ENCODE data around the gene IL5.
"Not testable (repeated sequence)": the region's sequence is repeated elsewhere in the genome, so short reads cannot be mapped to it uniquely, and the experiment has no call there.

Gene IL5

GRCh38 chr5:132525299-132525724, 18.0 kb downstream of the IL5 start:
- CTCF ChIA-PET: interaction anchor here (1.1 to 1.3 kb wide), 2 partner anchors 23 to 98 kb away, joined by 3 to 7 read pairs; no protein-coding TSS in a partner anchor

DNA sequence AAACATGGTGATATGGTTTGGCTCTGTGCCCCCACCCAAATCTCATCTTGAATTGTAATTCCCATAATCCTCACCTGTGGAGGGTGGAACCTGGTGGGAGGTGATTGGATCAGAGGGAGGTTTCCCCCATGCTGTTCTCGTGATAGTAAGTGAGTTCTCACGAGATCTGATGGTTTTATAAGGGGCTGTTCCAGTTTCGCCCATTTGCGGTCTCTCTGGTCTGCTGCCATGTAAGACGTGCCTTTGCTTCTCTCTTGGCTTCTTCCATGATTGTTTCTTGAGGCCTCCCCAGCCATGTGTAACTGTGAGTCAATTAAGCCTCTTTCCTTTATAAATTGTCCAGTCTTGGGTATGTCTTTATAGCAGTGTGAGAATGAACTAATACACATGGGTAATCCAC, 18.4 kb downstream of the IL5 start:
- POLR2A ChIA-PET (ENCODE audit: low non-redundant PET); H3K27ac ChIP-seq; CTCF ChIA-PET; DNase-seq (ENCODE audit: low spot score): not testable (repeated sequence)

More at GRCh38 chr5:132525299-132525724, 18.0 kb downstream of the IL5 start:
- TF ChIP-seq CTCF (conservative IDR thresholded peaks at IDR 0.05; ENCODE audit: low read depth): no peak
- no peak for DNase-seq (ENCODE audit: low spot score)
- POLR2A ChIA-PET (ENCODE audit: low non-redundant PET): no interaction called here
- H3K27ac ChIP-seq: no peak overlapping the region

- POLR2A ChIA-PET (ENCODE audit: low non-redundant PET); DNase-seq (ENCODE audit: low spot score); H3K27ac ChIP-seq: not testable (repeated sequence)
- CTCF ChIA-PET: interaction anchor here (0.7 to 1.1 kb wide), 4 partner anchors 16 to 268 kb away, joined by 3 to 6 read pairs (median 4); no protein-coding TSS in a partner anchor
Measured at GRCh38 chr5:132522067-132522466, 21.3 kb downstream of the IL5 start.

DNA sequence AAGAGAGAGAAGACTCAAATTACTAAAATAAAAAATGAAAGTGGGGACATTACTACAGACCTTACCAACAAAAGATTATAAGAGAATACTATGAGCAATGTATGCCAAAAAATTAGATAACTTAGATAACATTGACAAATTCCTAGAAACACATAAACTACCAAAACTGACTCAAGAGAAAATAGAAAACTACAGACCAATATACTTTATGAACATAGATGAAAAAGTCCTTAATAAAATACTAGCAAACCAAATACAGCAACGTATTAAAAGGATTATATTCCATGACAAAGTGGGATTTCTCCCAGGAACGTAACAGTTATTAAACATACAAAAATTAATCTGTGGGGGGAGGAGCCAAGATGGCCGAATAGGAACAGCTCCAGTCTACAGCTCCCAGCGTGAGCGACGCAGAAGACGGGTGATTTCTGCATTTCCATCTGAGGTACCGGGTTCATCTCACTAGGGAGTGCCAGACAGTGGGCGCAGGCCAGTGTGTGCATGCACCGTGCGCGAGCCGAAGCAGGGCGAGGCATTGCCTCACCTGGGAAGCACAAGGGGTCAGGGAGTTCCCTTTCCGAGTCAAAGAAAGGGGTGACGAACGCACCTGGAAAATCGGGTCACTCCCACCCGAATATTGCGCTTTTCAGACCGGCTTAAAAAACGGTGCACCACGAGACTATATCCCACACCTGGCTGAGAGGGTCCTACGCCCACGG, 29.5 kb downstream of the IL5 start:
- CTCF ChIA-PET; POLR2A ChIA-PET (ENCODE audit: low non-redundant PET); DNase-seq (ENCODE audit: low spot score); H3K27ac ChIP-seq: not testable (repeated sequence)

- no peak for TF ChIP-seq CTCF (conservative IDR thresholded peaks at IDR 0.05; ENCODE audit: low read depth)
- peak; percentile 72 for DNase-seq (ENCODE audit: low spot score)
- CTCF ChIA-PET: interaction anchor here (1.1 to 1.6 kb wide), 3 partner anchors 9 to 88 kb away, joined by 3 to 4 read pairs (median 4); no protein-coding TSS in a partner anchor
Measured at GRCh38 chr5:132510076-132510475, 33.2 kb downstream of the IL5 start.

DNA sequence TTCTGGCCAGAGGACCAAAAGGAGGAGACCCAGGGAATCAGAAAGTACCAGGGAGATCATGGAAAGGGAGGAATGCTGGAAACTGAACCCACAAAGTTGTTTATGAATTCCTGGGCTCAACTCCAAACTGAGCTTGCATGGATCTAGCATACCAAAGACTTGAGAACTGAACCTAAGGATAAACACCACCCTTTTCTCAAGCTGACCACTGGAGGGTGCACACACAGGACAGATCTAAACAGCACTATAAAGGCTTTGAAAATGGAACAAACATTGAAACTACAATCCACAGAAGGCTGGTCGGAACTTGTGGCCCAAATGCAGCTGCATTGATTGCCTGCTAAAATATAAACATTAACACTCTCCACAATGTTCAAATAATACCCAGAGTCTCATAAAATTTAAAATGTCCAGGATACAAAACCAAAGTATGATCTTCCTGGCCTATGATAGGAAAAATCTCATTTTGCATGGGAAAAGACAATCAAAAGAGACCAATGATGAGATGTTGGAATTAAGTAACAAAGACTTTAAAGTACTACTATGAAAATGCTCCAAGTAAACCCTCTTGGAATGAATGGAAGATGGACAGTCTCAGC, 37.1 kb downstream of the IL5 start:
- POLR2A ChIA-PET (ENCODE audit: low non-redundant PET): interaction anchor here (1.1 kb wide), 1 partner anchor 9 kb away, joined by 4 read pairs; no protein-coding TSS in a partner anchor
- CTCF ChIA-PET: interaction anchor here (0.6 to 2.6 kb wide), 14 partner anchors 9 to 377 kb away, joined by 3 to 16 read pairs (median 4); no protein-coding TSS in a partner anchor
- peak; percentile 77 for DNase-seq (ENCODE audit: low spot score)
- TF ChIP-seq CTCF (conservative IDR thresholded peaks at IDR 0.05; ENCODE audit: low read depth): peak; percentile 79
- H3K27ac ChIP-seq: no peak overlapping the region

More at GRCh38 chr5:132510076-132510475, 33.2 kb downstream of the IL5 start:
- POLR2A ChIA-PET (ENCODE audit: low non-redundant PET): no interaction called here
- no peak overlapping the region for H3K27ac ChIP-seq

- no peak overlapping the region for H3K27ac ChIP-seq
- TF ChIP-seq CTCF (conservative IDR thresholded peaks at IDR 0.05; ENCODE audit: low read depth): no peak
- CTCF ChIA-PET: interaction anchor here (0.5 to 2.6 kb wide), 13 partner anchors 8 to 377 kb away, joined by 3 to 16 read pairs (median 4); no protein-coding TSS in a partner anchor
- POLR2A ChIA-PET (ENCODE audit: low non-redundant PET): interaction anchor here (1.1 kb wide), 1 partner anchor 9 kb away, joined by 4 read pairs; no protein-coding TSS in a partner anchor
- DNase-seq (ENCODE audit: low spot score): no peak
Measured at GRCh38 chr5:132505641-132506040, 37.7 kb downstream of the IL5 start.

GRCh38 chr5:132504746-132505145, 38.6 kb downstream of the IL5 start:
- no peak for TF ChIP-seq CTCF (conservative IDR thresholded peaks at IDR 0.05; ENCODE audit: low read depth)
- DNase-seq (ENCODE audit: low spot score): no peak
- CTCF ChIA-PET: interaction anchor here (1.3 to 2.6 kb wide), 2 partner anchors 22 to 119 kb away, joined by 3 to 16 read pairs; no protein-coding TSS in a partner anchor
- H3K27ac ChIP-seq: no peak overlapping the region
- POLR2A ChIA-PET (ENCODE audit: low non-redundant PET): no interaction called here

All from RWPE1 (cell line).